Effector CD8-positive, alpha-beta T cell (primary cell): Measurements from ENCODE around the gene ZKSCAN4.

Experiments
- DNase-seq: peaks from one replicate; lab custom pipeline; 2025; lab: John Stamatoyannopoulos, UW

The ZKSCAN4 gene

DNA sequence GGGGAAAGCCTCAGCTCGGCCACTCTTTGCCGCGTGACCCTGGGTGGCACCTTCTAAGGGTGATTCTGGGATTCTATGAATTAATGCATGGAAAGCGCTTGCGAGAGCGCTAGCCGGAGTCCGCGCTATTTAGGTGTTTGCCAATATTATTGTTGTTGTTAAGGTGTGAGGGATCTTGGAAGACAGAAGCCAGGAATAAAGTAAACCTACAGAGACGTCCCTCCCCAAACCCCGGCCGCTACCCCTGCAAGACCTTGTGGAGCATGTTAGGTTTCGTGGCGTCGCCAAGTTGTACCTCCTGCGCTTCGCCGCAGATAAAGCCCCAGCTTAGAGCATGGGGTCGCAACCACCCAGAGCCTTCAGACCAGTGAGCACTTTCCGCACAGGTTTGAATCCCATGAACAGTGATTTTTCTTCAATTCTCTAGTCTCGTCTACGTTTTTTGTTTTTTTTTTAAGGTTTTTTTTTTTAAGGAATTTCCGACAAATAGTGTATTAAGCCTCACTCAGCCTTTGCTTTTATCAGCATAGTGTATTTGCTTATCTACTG is 43.9 kb downstream of the ZKSCAN4 start:
- no peak for DNase-seq

DNA sequence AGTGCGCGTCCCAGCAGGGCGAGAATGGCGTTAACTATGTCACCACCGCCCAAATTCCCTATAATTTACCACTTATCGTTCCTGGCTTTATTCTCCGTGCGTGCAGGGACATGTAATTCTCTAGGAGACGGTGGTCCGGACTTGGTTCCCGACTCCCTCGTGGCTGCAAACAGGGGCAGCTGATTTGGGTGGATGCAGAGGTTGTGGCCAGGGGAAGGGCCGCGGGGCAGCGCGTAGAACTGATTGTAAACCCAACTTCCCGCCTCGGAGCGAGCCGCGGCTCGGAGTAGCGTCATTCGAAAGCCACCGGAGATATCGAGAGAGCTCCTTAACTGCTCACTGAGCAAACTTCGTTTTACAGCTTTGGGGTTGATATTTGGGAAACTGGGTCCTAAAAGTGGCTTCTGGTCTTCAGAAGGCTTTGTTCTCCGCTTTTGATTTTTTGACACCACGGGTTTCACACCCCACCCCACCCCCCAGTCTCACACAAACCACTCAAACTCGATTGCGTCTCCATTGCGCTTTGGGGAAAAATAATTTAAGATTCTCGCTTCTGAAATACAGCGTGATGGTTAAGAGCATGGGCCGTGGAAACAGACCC is 44.5 kb downstream of the ZKSCAN4 start:
- DNase-seq: no peak

DNA sequence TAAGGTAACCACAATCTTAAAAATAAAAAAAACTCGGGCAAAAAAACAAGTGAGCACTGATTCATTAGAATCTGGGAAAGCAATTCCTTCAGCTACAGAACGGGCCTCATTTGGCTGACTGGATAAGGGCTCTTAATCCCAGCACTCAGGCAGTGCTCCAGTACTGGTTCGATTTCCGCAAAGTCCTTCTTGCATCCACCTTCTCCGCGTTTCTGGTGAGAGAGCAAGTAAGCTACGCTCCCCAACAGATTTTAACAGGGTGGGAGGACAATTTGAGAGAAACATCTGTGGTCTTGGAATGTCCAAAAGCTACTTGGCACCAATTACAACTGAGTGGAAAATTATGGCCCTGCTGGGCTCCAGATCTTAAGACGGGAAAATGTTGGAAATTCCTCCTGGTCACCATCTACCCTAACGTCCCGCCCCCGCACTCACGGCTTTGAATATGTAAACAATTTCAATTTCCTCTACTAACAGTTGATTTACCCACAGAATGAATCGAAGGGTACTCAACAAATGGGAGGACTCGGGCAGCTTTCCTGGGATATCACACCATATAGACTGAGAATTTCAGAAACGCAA is 45.0 kb downstream of the ZKSCAN4 start:
- no peak for DNase-seq

DNA sequence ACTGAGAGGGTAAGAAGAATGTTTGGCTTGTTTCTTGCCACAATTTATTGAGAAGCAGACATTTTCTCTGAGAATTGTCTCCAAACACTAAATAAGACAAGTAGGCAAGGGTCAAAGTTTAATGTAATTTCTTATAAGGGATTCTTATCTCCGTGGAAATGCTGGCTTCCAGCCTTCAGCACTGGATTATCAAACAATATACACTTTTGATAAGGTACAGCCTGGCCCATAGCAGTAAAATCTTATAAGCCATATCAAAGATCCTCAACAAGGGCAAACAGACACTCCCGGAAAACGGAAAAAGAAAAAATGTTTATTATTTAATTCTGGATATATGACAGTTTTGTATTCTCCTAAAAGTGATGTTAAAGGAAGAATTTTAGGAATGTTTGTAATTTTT is 45.5 kb downstream of the ZKSCAN4 start:
- DNase-seq: no peak

DNA sequence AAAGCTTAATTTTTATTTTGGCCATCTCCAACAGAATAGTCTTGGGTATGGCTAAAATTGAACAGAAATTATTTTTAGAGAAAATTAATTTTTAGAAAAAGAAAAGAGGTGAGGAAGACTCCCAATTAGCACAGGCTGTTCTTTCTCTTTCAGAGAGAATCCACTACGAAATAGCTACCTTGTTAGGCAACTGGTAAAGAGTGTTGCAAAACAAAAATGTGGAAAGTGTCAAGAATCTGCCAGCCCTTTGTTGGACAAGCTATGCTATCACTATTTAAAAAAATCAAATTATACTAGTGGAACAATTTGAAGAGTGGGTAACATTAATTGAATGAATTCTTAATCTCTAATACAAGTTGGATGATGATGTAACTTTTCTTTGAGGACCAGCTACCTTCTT is 46.2 kb downstream of the ZKSCAN4 start:
- DNase-seq: no peak

DNA sequence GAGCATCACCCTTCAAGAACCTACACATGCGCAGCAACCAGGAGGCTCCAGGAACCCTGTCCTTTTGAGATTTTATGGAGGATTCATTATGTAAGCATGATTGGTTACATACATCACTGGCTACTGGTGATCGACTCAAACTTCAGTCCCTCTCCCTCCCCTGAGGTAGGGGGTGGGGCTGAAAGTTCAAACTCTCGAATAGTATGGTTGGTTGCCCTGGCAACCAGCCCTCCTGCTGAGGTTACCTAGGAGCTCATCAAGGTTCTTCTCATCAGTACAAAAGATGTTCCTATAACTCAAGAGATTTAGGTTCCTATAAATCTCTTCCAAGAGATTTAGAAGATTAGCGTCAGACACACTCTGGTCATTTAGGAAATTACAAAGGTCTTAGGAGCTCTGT is 48.9 kb downstream of the ZKSCAN4 start:
- no peak for DNase-seq

DNA sequence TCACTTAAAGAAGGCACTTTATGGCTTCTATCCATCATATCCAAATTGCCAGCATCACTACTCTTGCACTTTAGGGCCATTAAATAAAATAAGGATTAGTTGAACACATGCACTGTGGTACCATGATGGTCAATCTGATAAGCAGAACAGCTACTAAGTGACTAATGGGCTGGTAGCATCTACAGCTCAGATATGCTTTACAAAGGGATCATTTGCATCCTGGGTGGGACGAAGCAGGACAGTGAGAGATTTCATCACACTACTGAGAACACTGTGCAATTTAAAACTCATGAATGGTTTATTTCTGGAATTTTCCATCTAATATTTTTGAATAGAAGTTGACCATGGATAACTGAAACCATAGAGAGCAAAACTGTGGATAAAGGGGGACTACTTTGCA is 52.0 kb downstream of the ZKSCAN4 start:
- no peak for DNase-seq
